Stimulated activated CD4-positive, alpha-beta T cell treated with anti-CD3 and anti-CD28 coated beads, Interleukin-4, amount 100 ng/mL, for 1 hour (primary cell): ENCODE results near the gene B3GNT9.
A peak's percentile ranks its signal among the peaks of the same experiment; 100 is the strongest.

Experiments
- DNase-seq: peaks from one replicate; pipeline ENCODE4 v3.0.0-alpha.2; 2020

The B3GNT9 gene

DNA sequence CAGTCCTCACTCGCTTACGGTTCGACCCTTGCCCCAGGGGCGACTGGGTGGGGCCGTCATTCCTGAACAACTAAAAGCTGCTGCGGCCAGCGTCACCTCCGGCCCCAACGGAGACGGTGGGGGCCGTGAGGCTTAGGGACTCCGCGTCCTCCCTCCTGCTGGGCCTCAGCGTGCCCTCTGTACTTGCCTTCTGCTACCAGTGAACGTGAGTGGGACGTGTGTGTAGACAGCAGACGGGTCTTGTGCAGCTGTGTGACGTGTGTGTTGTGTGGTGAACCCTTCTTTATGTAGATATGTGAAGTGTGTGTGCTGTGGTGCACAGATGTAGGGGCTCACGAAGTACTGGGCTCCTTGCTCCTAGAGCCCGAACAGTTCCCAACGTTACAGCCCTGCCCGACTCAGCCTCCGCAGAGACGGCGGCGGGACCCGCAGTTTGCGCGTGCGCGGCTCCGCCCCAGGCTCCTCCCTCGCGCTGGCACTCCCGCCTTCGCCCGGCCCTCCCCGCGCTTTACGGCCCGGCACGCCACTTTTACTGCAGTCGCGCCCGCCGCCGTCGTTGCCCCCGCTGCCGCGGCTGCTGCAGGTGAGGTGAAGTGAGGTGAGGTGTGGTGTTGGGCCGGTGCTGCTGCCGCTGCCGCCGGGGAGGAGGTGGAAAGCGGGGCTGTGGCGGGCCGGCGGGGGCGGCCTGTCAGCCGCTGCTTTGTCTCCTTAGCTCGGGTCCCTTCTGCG, 41.2 kb downstream of the B3GNT9 start, which contains the start of gene PHAF1:
TSS of gene PHAF1 (plus strand) at position 535 of the 729 bp plus-strand sequence. CDS start 235 bp downstream, outside the sequence.
- peak; percentile 96 for DNase-seq

GRCh38 chr16:67108931-67109406, 41.8 kb downstream of the B3GNT9 start:
- no peak for DNase-seq

DNA sequence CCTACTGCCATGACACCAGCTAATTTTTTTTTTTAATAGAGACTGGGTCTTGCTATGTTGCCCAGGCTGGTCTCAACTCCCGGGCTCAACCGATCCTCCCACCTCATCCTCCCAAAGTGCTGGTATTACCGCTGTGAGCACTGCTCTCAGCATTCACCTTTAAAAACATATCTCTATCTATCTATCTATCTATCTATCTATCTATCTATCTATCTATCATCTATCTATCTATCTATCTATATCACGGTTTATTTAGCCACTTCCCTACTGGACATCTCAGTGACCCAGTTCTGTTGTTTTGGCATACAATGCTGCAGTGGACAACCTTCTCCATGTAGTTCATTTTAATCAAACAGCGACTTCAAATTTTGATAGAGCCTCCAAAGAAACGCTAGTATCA, 42.3 kb downstream of the B3GNT9 start:
- DNase-seq, result no peak

- no peak for DNase-seq
Measured at GRCh38 chr16:67105881-67106280, 44.9 kb downstream of the B3GNT9 start.

- DNase-seq, result no peak
Measured at GRCh38 chr16:67105246-67105645, 45.6 kb downstream of the B3GNT9 start.

DNA sequence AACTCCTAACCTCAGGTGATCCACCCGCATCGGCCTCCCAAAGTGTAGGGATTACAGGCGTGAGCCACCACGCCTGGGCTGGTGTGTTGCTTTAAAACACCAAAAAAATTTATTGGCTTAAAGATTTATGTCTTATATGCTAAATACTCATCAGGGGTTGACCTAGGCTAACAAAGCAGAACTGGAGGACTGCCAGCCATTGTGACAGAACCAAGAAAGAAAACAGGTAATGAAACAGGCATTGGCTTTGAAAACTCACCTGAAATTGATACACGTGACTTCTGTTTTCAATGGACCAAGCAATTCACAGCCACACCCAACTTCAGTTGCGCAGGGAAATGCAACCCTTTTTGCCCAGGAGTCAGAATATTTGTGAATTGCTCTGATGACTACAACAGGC, 46.0 kb downstream of the B3GNT9 start:
- no peak for DNase-seq

DNA sequence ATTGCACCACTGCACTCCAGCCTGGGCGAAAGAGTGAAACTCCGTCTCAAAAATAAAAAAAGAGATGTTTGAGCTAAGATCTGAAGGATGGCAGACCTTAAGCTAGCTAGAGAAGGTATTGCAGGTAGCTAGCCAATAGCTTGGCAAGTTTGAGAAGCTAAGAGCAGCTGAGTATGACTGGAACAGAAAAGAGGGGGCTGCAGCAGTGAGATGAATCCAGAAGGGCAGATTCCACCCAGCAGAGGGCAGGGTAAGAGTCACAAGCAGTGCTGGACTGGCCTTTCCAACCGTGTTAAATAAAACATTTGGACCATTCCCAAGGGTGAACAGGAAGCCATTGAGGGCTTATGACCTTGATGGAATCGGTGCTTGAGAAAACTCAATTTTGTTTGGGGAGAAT, 46.7 kb downstream of the B3GNT9 start:
- DNase-seq, result no peak

DNA sequence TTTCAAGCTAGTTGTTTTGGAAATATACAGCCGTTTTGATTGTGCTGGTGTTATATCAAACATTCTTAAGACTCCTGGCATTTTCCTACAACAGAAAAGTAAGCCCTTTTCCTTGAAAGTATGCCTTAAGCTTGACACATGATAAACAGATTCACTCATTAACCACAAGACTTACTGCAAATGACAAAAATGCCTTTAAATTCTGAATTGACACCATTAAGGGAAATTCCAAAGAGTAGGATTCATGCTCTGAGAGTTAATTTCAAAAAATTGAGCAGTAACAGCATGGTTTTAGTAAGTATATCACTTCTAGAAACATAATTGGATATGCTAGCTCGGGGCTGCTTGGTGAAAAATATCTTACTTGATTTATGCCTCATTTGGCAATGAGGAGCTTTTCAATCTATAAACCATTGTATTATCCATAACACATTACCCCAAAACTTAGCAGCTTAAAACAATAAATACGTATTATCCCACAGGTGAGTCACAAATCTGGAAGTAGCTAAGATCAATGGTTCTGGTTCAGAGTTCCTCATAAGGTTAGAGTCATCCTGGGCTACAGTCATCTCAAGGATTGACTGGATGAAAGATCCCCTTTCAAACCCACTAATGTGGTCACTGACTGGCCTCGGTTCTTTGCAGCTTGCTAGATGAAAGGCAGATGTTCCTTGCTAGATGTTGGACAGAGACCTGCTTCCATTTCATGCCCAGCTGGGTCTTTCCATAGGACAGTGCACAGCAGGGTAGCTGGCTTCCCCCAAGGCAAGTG, 49.3 kb downstream of the B3GNT9 start:
- DNase-seq, result no peak

GRCh38 chr16:67100569-67101310, 50.1 kb downstream of the B3GNT9 start:
- DNase-seq, result no peak

DNA sequence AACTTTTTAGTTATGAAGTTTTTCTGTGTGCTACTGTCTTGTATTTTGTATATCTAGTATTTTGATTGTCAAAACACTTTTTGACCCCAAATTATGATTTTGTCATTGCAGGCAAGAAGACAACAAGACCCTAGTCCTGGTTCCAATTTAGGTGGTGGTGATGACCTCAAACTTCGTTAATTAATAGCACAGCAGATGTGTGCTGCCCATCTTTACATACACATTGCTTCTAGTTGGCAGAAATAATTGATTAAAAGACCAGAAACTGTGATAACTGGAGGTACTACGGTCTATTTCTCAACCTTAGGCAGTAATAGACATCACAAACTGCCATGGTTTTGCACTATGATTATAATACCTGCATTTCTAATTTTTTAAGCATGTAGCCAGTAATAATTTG, 52.2 kb downstream of the B3GNT9 start:
- no peak for DNase-seq
